ENCODE results near the gene NARS2.
"Not testable (repeated sequence)": the region's sequence is repeated elsewhere in the genome, so short reads cannot be mapped to it uniquely, and the experiment has no call there.

The NARS2 gene

GRCh38 chr11:78575478-78575877 is 814 bp upstream of the NARS2 start:
- DNase-seq, result no peak

- no peak for DNase-seq
Observed at GRCh38 chr11:78573681-78574080, 983 bp downstream of the NARS2 start.

- DNase-seq, result no peak
Observed at GRCh38 chr11:78573271-78573670, 1.4 kb downstream of the NARS2 start.

- no peak for DNase-seq
Observed at GRCh38 chr11:78572394-78572793, 2.3 kb downstream of the NARS2 start.

GRCh38 chr11:78570031-78570430 is 4.6 kb downstream of the NARS2 start:
- DNase-seq, result no peak

GRCh38 chr11:78567209-78567608 is 7.5 kb downstream of the NARS2 start:
- no peak for DNase-seq

GRCh38 chr11:78564490-78565467 is 9.9 kb downstream of the NARS2 start:
- DNase-seq, result peak; percentile 66

- not testable (repeated sequence) for DNase-seq
Observed at GRCh38 chr11:78564037-78564436, 10.6 kb downstream of the NARS2 start.

GRCh38 chr11:78563090-78563489 is 11.6 kb downstream of the NARS2 start:
- DNase-seq, result not testable (repeated sequence)

GRCh38 chr11:78562398-78562797 is 12.3 kb downstream of the NARS2 start:
- DNase-seq, result no peak

- DNase-seq, result no peak
Observed at GRCh38 chr11:78560826-78561484, 13.7 kb downstream of the NARS2 start.

GRCh38 chr11:78560153-78560552 is 14.5 kb downstream of the NARS2 start:
- no peak for DNase-seq

GRCh38 chr11:78557236-78557635 is 17.4 kb downstream of the NARS2 start:
- DNase-seq, result no peak

GRCh38 chr11:78555592-78555991 is 19.1 kb downstream of the NARS2 start:
- DNase-seq, result no peak

GRCh38 chr11:78552881-78553280 is 21.8 kb downstream of the NARS2 start:
- DNase-seq, result no peak

- DNase-seq, result not testable (repeated sequence)
Observed at GRCh38 chr11:78552139-78552538, 22.5 kb downstream of the NARS2 start.

- no peak for DNase-seq
Observed at GRCh38 chr11:78551066-78551465, 23.6 kb downstream of the NARS2 start.

- no peak for DNase-seq
Observed at GRCh38 chr11:78549624-78550409, 24.8 kb downstream of the NARS2 start.

- DNase-seq, result no peak
Observed at GRCh38 chr11:78548911-78549590, 25.6 kb downstream of the NARS2 start.

GRCh38 chr11:78547931-78548705 is 26.5 kb downstream of the NARS2 start:
- no peak for DNase-seq

- no peak for DNase-seq
Observed at GRCh38 chr11:78542007-78542406, 32.7 kb downstream of the NARS2 start.

GRCh38 chr11:78541537-78541936 is 33.1 kb downstream of the NARS2 start:
- no peak for DNase-seq

All from NCI-H1092 (cell line).